Endothelial cell of umbilical vein (primary cell): ENCODE data around the gene CUBN. TPM values are rescaled to one million over a fixed set of nuclear protein-coding genes. Genes with fewer than 3 reads are reported as not detected.

Source experiments
- BruUV-seq: library from RNA; stranded (reverse); fragments of 400-500 nt; replicated peaks from 2 replicates; lab custom pipeline; 2021; lab: Mats Ljungman, UMichigan
- CTCF ChIA-PET: fragments of 300-600, 350-600 bp; sonication (Branson Sonifier 250); formaldehyde crosslinking; loops from one replicate; lab custom pipeline; 2021; ENCODE audit warnings: antibody characterized with exemption, inconsistent platforms; lab: Charles Lee
- POLR2A ChIA-PET: fragments of 300-600, 350-600 bp; sonication (Branson Sonifier 250); formaldehyde crosslinking; loops from one replicate; lab custom pipeline; 2021; ENCODE audit warnings: antibody characterized with exemption, inconsistent platforms; lab: Charles Lee
- DNase-seq: peaks from one replicate; pipeline ENCODE4 v3.0.0-alpha.2; 2011; ENCODE audit warnings: low read depth, low spot score
- FAIRE-seq: peaks from 2 replicates; lab custom pipeline; 2011; peaks lifted over from hg19 to GRCh38; lab: Jason Lieb, UNC
- H2AFZ ChIP-seq: 2 replicates; pipeline ENCODE4 v1.6.0; 2012; ENCODE audit warnings: low read depth, low read length, control low read depth, inconsistent platforms
- H3K27ac ChIP-seq: 2 replicates; pipeline ENCODE4 v1.5.1; 2011; ENCODE audit warnings: low read depth, mild to moderate bottlenecking, control low read depth, low read length, moderate library complexity; ENCODE audit not compliant: insufficient read depth
- H3K27me3 ChIP-seq, 2 experiments: 2 replicates each; pipeline versions ENCODE4 v1.6.0 to v1.6.1; 2011; ENCODE audit warnings: low read length in 2 of 2, mixed read lengths in 1 of 2; ENCODE audit not compliant: control insufficient read depth in 2 of 2, insufficient read depth in 2 of 2
- H3K36me3 ChIP-seq, 2 experiments: 2 replicates in 1 of 2; 3 replicates in 1 of 2; pipeline ENCODE4 v1.5.1; 2011; ENCODE audit warnings: low read length in 2 of 2, mild to moderate bottlenecking in 1 of 2, moderate library complexity in 1 of 2; ENCODE audit not compliant: control insufficient read depth in 2 of 2, insufficient read depth in 2 of 2; ENCODE audit errors: extremely low read depth in 1 of 2
- H3K4me1 ChIP-seq: 3 replicates; pipeline ENCODE4 v1.5.1; 2011; ENCODE audit warnings: mild to moderate bottlenecking, low read length; ENCODE audit not compliant: control insufficient read depth, insufficient read depth; ENCODE audit errors: extremely low read depth
- H3K4me2 ChIP-seq: 2 replicates; pipeline ENCODE4 v1.6.1; 2011; ENCODE audit warnings: low read length, control low read depth, mixed read lengths; ENCODE audit not compliant: insufficient read depth
- H3K4me3 ChIP-seq, 3 experiments: fragments of 200-600 bp in 1 of 3; sonication (generic), shearing (Covaris generic) in 1 of 3; replicated peaks in 1 of 3; 2 replicates each; pipeline ENCODE4 v1.5.1; 2011 to 2016; ENCODE audit warnings: control low read depth in 3 of 3, low read length in 3 of 3, mild to moderate bottlenecking in 2 of 3, inconsistent platforms in 1 of 3, low read depth in 1 of 3, moderate library complexity in 1 of 3; ENCODE audit not compliant: insufficient read depth in 1 of 3
- H3K79me2 ChIP-seq: 2 replicates; pipeline ENCODE4 v1.6.0; 2012; ENCODE audit warnings: low read length, inconsistent platforms; ENCODE audit not compliant: control insufficient read depth, insufficient read depth
- H3K9ac ChIP-seq: replicated peaks from 2 replicates; pipeline ENCODE3; 2011; ENCODE audit warnings: low read length, control low read depth; ENCODE audit not compliant: insufficient read depth; ENCODE audit errors: extremely low read depth
- H3K9me1 ChIP-seq: replicated peaks from 3 replicates; pipeline ENCODE4 v1.6.0; 2011; ENCODE audit warnings: mild to moderate bottlenecking, low read length; ENCODE audit not compliant: control insufficient read depth, insufficient read depth; ENCODE audit errors: extremely low read depth
- H3K9me3 ChIP-seq: replicated peaks from 2 replicates; pipeline ENCODE4 v1.5.1; 2012; ENCODE audit warnings: low read length, inconsistent platforms; ENCODE audit not compliant: control insufficient read depth, insufficient read depth
- H4K20me1 ChIP-seq: replicated peaks from 2 replicates; pipeline ENCODE3; 2011; ENCODE audit warnings: mild to moderate bottlenecking, low read length; ENCODE audit not compliant: control insufficient read depth, insufficient read depth; ENCODE audit errors: extremely low read depth
- CTCF ChIP-seq, 2 donors: IDR thresholded peaks; 1 replicate in 1 of 2; 2 replicates in 1 of 2; pipeline ENCODE4 v1.5.1; 2011; ENCODE audit warnings: low read length in 2 of 2, mild to moderate bottlenecking in 2 of 2, moderate library complexity in 2 of 2, control low read depth in 1 of 2, inconsistent platforms in 1 of 2, low read depth in 1 of 2; ENCODE audit not compliant: insufficient read depth in 1 of 2; ENCODE audit errors: extremely low read depth in 1 of 2
- EZH2 ChIP-seq: IDR thresholded peaks from 2 replicates; pipeline ENCODE4 v1.6.1; 2012; ENCODE audit warnings: borderline replicate concordance, low read depth, mild to moderate bottlenecking, moderate library complexity, low read length, inconsistent platforms; ENCODE audit not compliant: severe bottlenecking
- FOS ChIP-seq: IDR thresholded peaks from 2 replicates; pipeline ENCODE4 v1.6.1; 2011; ENCODE audit warnings: mild to moderate bottlenecking, low read length, moderate library complexity, borderline replicate concordance; ENCODE audit not compliant: insufficient read depth
- GATA2 ChIP-seq: IDR thresholded peaks from 2 replicates; pipeline ENCODE4 v1.7.0; 2011; ENCODE audit warnings: low read depth, mild to moderate bottlenecking, moderate library complexity, mixed read lengths, low read length; ENCODE audit not compliant: insufficient read length, insufficient read depth
- JUN ChIP-seq: IDR thresholded peaks from 2 replicates; pipeline ENCODE4 v1.6.1; 2011; ENCODE audit warnings: borderline replicate concordance, low read depth; ENCODE audit not compliant: insufficient read length, insufficient read depth
- MAX ChIP-seq: IDR thresholded peaks from 2 replicates; pipeline ENCODE4 v1.6.1; 2011; ENCODE audit not compliant: insufficient read depth, insufficient read length
- MYC ChIP-seq: IDR thresholded peaks from one replicate; pipeline ENCODE4 v1.6.1; 2011; ENCODE audit warnings: mild to moderate bottlenecking, low read depth, low read length
- POLR2A ChIP-seq: IDR thresholded peaks from 2 replicates; pipeline ENCODE4 v1.6.1; 2012; ENCODE audit warnings: low read depth, mild to moderate bottlenecking, control low read depth, low read length
- POLR2AphosphoS5 ChIP-seq: IDR thresholded peaks from 2 replicates; pipeline ENCODE4 v1.6.1; 2012; ENCODE audit warnings: low read depth, mild to moderate bottlenecking, control low read depth, low read length, moderate library complexity; ENCODE audit not compliant: insufficient read depth
- dilution Hi-C: fragments of 300-500 bp; cut with MboI; formaldehyde crosslinking; loops from one replicate; pipeline ENCODE4 v1.15.0; 2019; ENCODE audit warnings: low sequenced_read_pairs; ENCODE audit not compliant: extremely low pct_ligation_motif_present
- intact Hi-C: fragments of 100-400 bp; cut with micrococcal nuclease; formaldehyde crosslinking; loops from one replicate; pipeline ENCODE4 v1.10.0; 2022
- polyA plus RNA-seq, 4 experiments: library from polyadenylated mRNA; depleted of rRNA in 3 of 4; stranded (reverse) in 3 of 4; unstranded in 1 of 4; fragments of >200 nt; gene quantifications; 2 replicates each; pipeline versions ENCODE4 v1.2.1 to v1.2.3, GENCODE V29; 2011 to 2012; ENCODE audit warnings: missing spikeins in 1 of 4
- total RNA-seq: library from RNA; stranded (reverse); gene quantifications from 2 replicates; pipeline ENCODE4 v1.2.3, GENCODE V29; 2021

CUBN gene
- total and polyA plus RNA-seq, 2 donors (not counting 3 experiments of a cell fraction or from before 2014, with no cell fraction given) = 2.7 to 4.6 TPM

DNA sequence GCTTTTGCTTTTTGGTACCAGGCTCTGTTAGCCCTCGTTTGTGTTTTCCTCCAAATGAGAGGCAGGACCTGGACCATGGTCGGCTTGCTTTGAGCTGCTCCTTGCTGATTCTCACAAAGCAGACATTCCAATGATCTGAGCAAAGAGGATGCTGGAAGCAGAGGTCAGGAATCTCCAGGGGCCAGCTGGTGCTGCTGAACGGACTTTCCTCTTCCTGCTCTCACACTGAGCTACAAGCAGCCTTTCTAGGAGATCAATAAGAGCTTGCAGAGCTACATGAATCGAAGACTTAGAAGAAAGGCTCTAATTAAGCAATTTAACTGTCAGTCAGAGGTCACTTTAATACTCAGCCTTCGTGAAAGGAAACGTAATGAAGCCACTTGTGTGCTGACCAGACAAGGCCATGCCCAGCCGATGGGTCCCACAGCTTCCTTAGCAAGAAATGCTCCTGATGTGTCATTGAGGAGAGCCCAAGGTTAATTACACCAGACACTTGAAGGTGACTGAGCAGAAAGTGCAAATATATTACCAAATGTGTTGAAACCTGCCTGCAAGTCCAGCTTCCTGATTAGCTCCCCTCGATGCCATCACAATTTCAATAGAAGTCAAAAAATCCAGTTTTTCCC, 161.1 kb downstream of the CUBN start:
- FAIRE-seq = peak; percentile 99
- peak; percentile 96 for DNase-seq
- Histone ChIP-seq H3K4me2 (peak overlapping the region; percentile 75), H3K9ac (peak overlapping the region; percentile 72), H3K9me1 (no peaks in the 10 kb centered on the region), H3K4me1 (peaks cover 40% of the 10 kb centered on the region), H4K20me1 (no peaks in the 10 kb centered on the region), H3K36me3 (no peaks in the 10 kb centered on the region), H3K27me3 (no peaks in the 10 kb centered on the region), H2AFZ (no peak overlapping the region), H3K9me3 (no peaks in the 10 kb centered on the region), H3K27ac (peak overlapping the region; percentile 98), H3K79me2 (no peaks in the 10 kb centered on the region), H3K4me3 (no peak overlapping the region)
- TSS peak; percentile 39 for BruUV-seq
- dilution Hi-C loops = no loop called here
- ChIA-PET CTCF (interaction anchor here (0.7 to 3.0 kb wide), 20 partner anchors 16 to 262 kb away, joined by 3 to 22 read pairs (median 4); partner anchors contain the start of gene TRDMT1), POLR2A (interaction anchor here (0.7 to 2.7 kb wide), 14 partner anchors 19 to 265 kb away, joined by 3 to 27 read pairs (median 4); partner anchors contain the start of genes TRDMT1 and VIM)
- intact Hi-C loops = loop anchor here (1.0 kb wide), 12 partner anchors 19 to 260 kb away; partner anchors contain the start of gene VIM
- TF ChIP-seq EZH2 (no peak), GATA2 (peak; percentile 91), MAX (no peak), MYC (peak; percentile 5), JUN (peak; percentile 80), POLR2AphosphoS5 (peak; percentile 91), CTCF (IDR thresholded peaks at IDR 0.05; ENCODE audit: extremely low read depth in 1 of 2, insufficient read depth in 1 of 2, low read depth in 1 of 2, low read length in 2 of 2) (no peak), POLR2A (no peak), FOS (peak; percentile 78)
